PC-3 (cell line): ENCODE measurements around the gene AGER.

Source experiments
- CTCF ChIP-seq: fragments of 300-600 bp; sonication (generic); conservative IDR thresholded peaks from 2 replicates; pipeline ENCODE4 v1.5.1; 2017; ENCODE audit warnings: antibody characterized with exemption, low read depth, mild to moderate bottlenecking, low read length
- EZH2 ChIP-seq: fragments of 300-600 bp; sonication (generic); IDR thresholded peaks from one replicate; pipeline ENCODE4 v1.6.1; 2017; ENCODE audit warnings: antibody characterized with exemption, mild to moderate bottlenecking, low read length; ENCODE audit not compliant: unreplicated experiment
- EZH2phosphoT487 ChIP-seq: fragments of 300-600 bp; sonication (generic); IDR thresholded peaks from 2 replicates; pipeline ENCODE4 v1.6.1; 2018; ENCODE audit warnings: mild to moderate bottlenecking, antibody characterized with exemption, low read length, borderline replicate concordance

- TF ChIP-seq CTCF (no peak), EZH2 (no peak), EZH2phosphoT487 (no peak)
Observed at GRCh38 chr6:32183030-32183429, 1.0 kb downstream of the AGER start.
